Spinal cord (tissue), 10 donors: ENCODE data around the gene CTNNA2. TPM values are rescaled to one million over a fixed set of nuclear protein-coding genes. Genes with fewer than 3 reads are reported as not detected.
A peak's percentile ranks its signal among the peaks of the same experiment; 100 is the strongest.

ENCODE experiments used
- DNase-seq, 6 donors: peaks; one replicate each; pipeline versions ENCODE4 v3.0.0 to v3.0.0-alpha.2; 2013 to 2015; ENCODE audit warnings: low spot score in 6 of 6, low read depth in 4 of 6
- H3K27ac ChIP-seq: one replicate; pipeline ENCODE4 v1.5.1; 2013; ENCODE audit warnings: low read depth, low read length, control low read depth
- H3K27me3 ChIP-seq: one replicate; pipeline ENCODE4 v1.6.1; 2013; ENCODE audit warnings: low read length; ENCODE audit not compliant: control insufficient read depth, insufficient read depth
- H3K36me3 ChIP-seq: one replicate; pipeline ENCODE4 v1.6.1; 2013; ENCODE audit warnings: low read length; ENCODE audit not compliant: control insufficient read depth, insufficient read depth
- H3K4me1 ChIP-seq: one replicate; pipeline ENCODE4 v1.6.1; 2013; ENCODE audit warnings: low read length; ENCODE audit not compliant: control insufficient read depth, insufficient read depth
- H3K4me3 ChIP-seq: one replicate; pipeline ENCODE4 v1.5.1; 2013; ENCODE audit warnings: low read depth, low read length, control low read depth
- H3K9me3 ChIP-seq: one replicate; pipeline ENCODE4 v1.6.1; 2013; ENCODE audit warnings: low read length; ENCODE audit not compliant: control insufficient read depth, insufficient read depth
- WGBS: methylation state at CpG from one replicate; pipeline ENCODE4 v1.1.5; 2013; ENCODE audit warnings: missing lambda C conversion rate; ENCODE audit not compliant: insufficient coverage; 5-methylcytosine and 5-hydroxymethylcytosine counted together
- polyA plus RNA-seq, 2 donors: library from polyadenylated mRNA; unstranded; fragments of 120-200 nt; gene quantifications; one replicate each; pipeline ENCODE4 v1.2.1, GENCODE V29; 2013; ENCODE audit not compliant: insufficient read length in 2 of 2
- total RNA-seq, 2 donors: library from RNA; depleted of rRNA in 1 of 2; stranded (reverse); fragments of 120-200 nt in 1 of 2; fragments of >200 nt in 1 of 2; gene quantifications; one replicate each; pipeline versions ENCODE4 v1.2.3 to v1.2.4, GENCODE V29; 2013 to 2014
- donor health status: healthy.

The CTNNA2 gene
- total and polyA plus RNA-seq, 4 donors: 42.4 to 117 (median 84.7) TPM

DNA sequence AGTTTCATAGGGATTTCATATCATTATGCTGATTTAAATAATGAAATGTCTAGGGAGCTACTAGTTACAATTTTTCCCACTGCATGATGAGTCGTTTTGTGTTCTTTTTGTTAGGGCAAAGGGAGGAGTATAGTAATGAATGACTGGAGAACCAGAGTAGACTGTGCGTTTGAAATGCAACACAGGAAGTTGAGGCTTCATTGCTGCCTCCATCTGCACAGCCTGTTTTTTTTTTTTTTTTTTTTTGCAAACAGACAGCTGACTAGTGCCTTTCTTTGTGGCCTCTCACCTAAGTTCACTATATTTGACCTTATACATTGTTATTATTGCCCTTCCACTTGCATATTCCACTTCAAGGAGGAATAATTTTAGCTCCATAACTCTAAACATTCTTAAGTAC, 1078.4 kb downstream of the CTNNA2 start:
- DNase-seq: no peak

GRCh38 chr2:80592106-80592505, 1079.3 kb downstream of the CTNNA2 start:
- no peak overlapping the region for H3K27ac ChIP-seq
- WGBS: 96% methylated on average over 2 of the region's 2 CpGs
- no peaks in the 10 kb centered on the region for H3K36me3 ChIP-seq
- no peaks in the 10 kb centered on the region for H3K27me3 ChIP-seq
- H3K4me1 ChIP-seq: no peaks in the 10 kb centered on the region
- no peak for DNase-seq
- H3K4me3 ChIP-seq: no peak overlapping the region
- peaks cover 2% of the 10 kb centered on the region for H3K9me3 ChIP-seq

More for the DNA sequence above, 1078.4 kb downstream of the CTNNA2 start:
- Histone ChIP-seq H3K9me3 (peaks cover 2% of the 10 kb centered on the region), H3K27me3 (no peaks in the 10 kb centered on the region), H3K27ac (no peak overlapping the region), H3K36me3 (no peaks in the 10 kb centered on the region), H3K4me3 (no peak overlapping the region), H3K4me1 (no peaks in the 10 kb centered on the region)
- WGBS: no CpG with 5 or more reads among the region's 2 CpGs

GRCh38 chr2:80610108-80610507, 1097.3 kb downstream of the CTNNA2 start:
- Histone ChIP-seq H3K27me3 (no peaks in the 10 kb centered on the region), H3K36me3 (no peaks in the 10 kb centered on the region), H3K27ac (no peak overlapping the region), H3K9me3 (no peaks in the 10 kb centered on the region), H3K4me1 (no peaks in the 10 kb centered on the region), H3K4me3 (no peak overlapping the region)
- no peak for DNase-seq

- H3K36me3 ChIP-seq: no peaks in the 10 kb centered on the region
- no peaks in the 10 kb centered on the region for H3K27me3 ChIP-seq
- 38% methylated on average over 2 of the region's 3 CpGs for WGBS
- H3K4me3 ChIP-seq: no peak overlapping the region
- H3K4me1 ChIP-seq: no peaks in the 10 kb centered on the region
- H3K9me3 ChIP-seq: no peaks in the 10 kb centered on the region
- DNase-seq: peak in 1 of 6 donors; percentile 50
- H3K27ac ChIP-seq: no peak overlapping the region
Observed at GRCh38 chr2:80621656-80622055, 1108.8 kb downstream of the CTNNA2 start.

DNA sequence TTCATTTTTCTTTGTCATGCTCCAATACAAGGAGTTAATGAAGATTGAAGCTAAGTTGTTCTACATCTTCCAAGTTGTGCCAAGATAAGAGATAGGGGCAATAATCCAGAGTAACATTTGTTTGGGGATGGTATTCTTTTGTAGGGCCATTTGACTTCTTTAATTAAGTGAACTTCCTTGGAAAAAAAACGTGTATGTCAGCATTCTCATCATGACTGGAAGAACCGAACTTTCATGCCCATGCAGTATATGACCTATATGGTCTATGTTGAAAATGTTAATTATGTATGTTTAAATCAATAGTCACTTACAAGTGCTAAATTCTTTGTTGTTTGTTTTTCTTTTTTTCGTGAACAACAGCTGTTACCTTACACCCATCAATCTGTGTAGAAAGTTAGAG, 1111.2 kb downstream of the CTNNA2 start:
- no peak for DNase-seq
- Histone ChIP-seq H3K4me1 (no peaks in the 10 kb centered on the region), H3K9me3 (no peaks in the 10 kb centered on the region), H3K4me3 (no peak overlapping the region), H3K27ac (no peak overlapping the region), H3K27me3 (no peaks in the 10 kb centered on the region), H3K36me3 (no peaks in the 10 kb centered on the region)
- WGBS: no CpG with 5 or more reads among the region's 3 CpGs

GRCh38 chr2:80634590-80634989, 1121.7 kb downstream of the CTNNA2 start:
- Histone ChIP-seq H3K36me3 (no peaks in the 10 kb centered on the region), H3K9me3 (peaks cover 1% of the 10 kb centered on the region), H3K4me1 (no peaks in the 10 kb centered on the region), H3K27ac (no peak overlapping the region), H3K4me3 (no peak overlapping the region), H3K27me3 (no peaks in the 10 kb centered on the region)
- no peak for DNase-seq
- WGBS: 90% methylated on average over 4 of the region's 4 CpGs

GRCh38 chr2:80638783-80639182, 1125.9 kb downstream of the CTNNA2 start:
- Histone ChIP-seq H3K4me3 (no peak overlapping the region), H3K27me3 (no peaks in the 10 kb centered on the region), H3K4me1 (no peaks in the 10 kb centered on the region), H3K27ac (no peak overlapping the region), H3K36me3 (no peaks in the 10 kb centered on the region), H3K9me3 (no peaks in the 10 kb centered on the region)
- WGBS: no CpG with 5 or more reads among the region's 1 CpG
- peak in 2 of 6 donors; percentile 2 to 54 for DNase-seq

- no peak overlapping the region for H3K4me3 ChIP-seq
- no peak for DNase-seq
- no peak overlapping the region for H3K27ac ChIP-seq
- H3K27me3 ChIP-seq: no peaks in the 10 kb centered on the region
- WGBS: 100% methylated on average over 1 of the region's 2 CpGs
- no peaks in the 10 kb centered on the region for H3K36me3 ChIP-seq
- H3K9me3 ChIP-seq: no peaks in the 10 kb centered on the region
- H3K4me1 ChIP-seq: no peaks in the 10 kb centered on the region
Observed at GRCh38 chr2:80642465-80642864, 1129.6 kb downstream of the CTNNA2 start.

DNA sequence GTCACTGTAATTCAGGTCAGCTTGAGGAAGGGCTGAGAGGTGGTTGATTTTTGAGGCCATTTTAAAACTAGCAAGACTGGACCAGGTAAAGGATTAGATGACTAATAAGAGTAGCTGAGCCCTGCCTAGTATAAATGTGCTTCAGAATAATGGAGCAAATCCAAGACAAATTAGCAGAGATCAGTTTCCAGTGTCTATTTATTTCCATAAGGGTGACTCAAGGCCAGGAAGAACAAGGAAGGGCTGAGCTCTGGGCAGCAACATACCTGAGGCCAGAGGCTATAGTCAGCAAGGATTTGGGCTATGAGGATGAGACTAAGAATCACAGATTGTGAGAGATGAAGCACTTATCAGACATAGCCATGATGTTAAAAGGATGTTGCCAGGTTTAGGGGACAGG, 1130.7 kb downstream of the CTNNA2 start:
- Histone ChIP-seq H3K4me3 (no peak overlapping the region), H3K27ac (no peak overlapping the region), H3K27me3 (no peaks in the 10 kb centered on the region), H3K4me1 (no peaks in the 10 kb centered on the region), H3K9me3 (no peaks in the 10 kb centered on the region), H3K36me3 (no peaks in the 10 kb centered on the region)
- DNase-seq: no peak

- Histone ChIP-seq H3K36me3 (no peaks in the 10 kb centered on the region), H3K4me1 (no peaks in the 10 kb centered on the region), H3K4me3 (no peak overlapping the region), H3K9me3 (no peaks in the 10 kb centered on the region), H3K27me3 (no peaks in the 10 kb centered on the region), H3K27ac (no peak overlapping the region)
- WGBS: no CpG with 5 or more reads among the region's 1 CpG
- no peak for DNase-seq
Observed at GRCh38 chr2:80651435-80651834, 1138.6 kb downstream of the CTNNA2 start.
